DOHH2 (cell line): Measurements from ENCODE around the gene AMBRA1.
"Not testable (repeated sequence)": the region's sequence is repeated elsewhere in the genome, so short reads cannot be mapped to it uniquely, and the experiment has no call there.

Experiments
- H3F3A ChIP-seq: fragments of 200-600 bp; sonication (generic), shearing (Covaris generic); 2 replicates; pipeline ENCODE4 v1.6.0; 2016; ENCODE audit warnings: antibody characterized with exemption, mild to moderate bottlenecking; ENCODE audit not compliant: control insufficient read depth, insufficient read depth
- H3K27ac ChIP-seq: fragments of 200-600 bp; sonication (generic); 2 replicates; pipeline ENCODE4 v1.5.1; 2014; ENCODE audit warnings: low read depth, mild to moderate bottlenecking, low read length, moderate library complexity
- H3K27me3 ChIP-seq: fragments of 200-600 bp; sonication (generic); 2 replicates; pipeline ENCODE4 v1.6.1; 2014; ENCODE audit warnings: mild to moderate bottlenecking, low read length, mixed read lengths; ENCODE audit not compliant: control insufficient read depth
- H3K36me3 ChIP-seq: fragments of 200-600 bp; sonication (generic); 2 replicates; pipeline ENCODE4 v1.6.1; 2014; ENCODE audit warnings: mild to moderate bottlenecking, low read length, moderate library complexity, mixed read lengths; ENCODE audit not compliant: control insufficient read depth
- H3K4me1 ChIP-seq: fragments of 200-600 bp; sonication (generic); 2 replicates; pipeline ENCODE4 v1.6.1; 2014; ENCODE audit warnings: mild to moderate bottlenecking, low read length, mixed read lengths; ENCODE audit not compliant: control insufficient read depth
- H3K4me2 ChIP-seq: fragments of 200-600 bp; sonication (generic); 2 replicates; pipeline ENCODE4 v1.6.0; 2014; ENCODE audit warnings: mild to moderate bottlenecking, low read length, moderate library complexity
- H3K4me3 ChIP-seq: fragments of 200-600 bp; sonication (generic); 2 replicates; pipeline ENCODE4 v1.5.1; 2014; ENCODE audit warnings: mild to moderate bottlenecking, low read length, mixed read lengths
- H3K79me2 ChIP-seq: fragments of 200-600 bp; sonication (generic); 2 replicates; pipeline ENCODE4 v1.6.1; 2014; ENCODE audit warnings: mild to moderate bottlenecking, low read length, mixed read lengths; ENCODE audit not compliant: control insufficient read depth
- H3K9me2 ChIP-seq: fragments of 200-600 bp; sonication (generic); replicated peaks from 2 replicates; pipeline ENCODE4 v1.6.1; 2014; ENCODE audit warnings: mild to moderate bottlenecking, low read length, mixed read lengths; ENCODE audit not compliant: control insufficient read depth
- H3K9me3 ChIP-seq: fragments of 200-600 bp; sonication (generic); 2 replicates; pipeline ENCODE4 v1.6.1; 2014; ENCODE audit warnings: antibody characterized with exemption, low read length, mixed read lengths; ENCODE audit not compliant: control insufficient read depth, insufficient read depth
- H4K20me1 ChIP-seq: fragments of 200-600 bp; sonication (generic); 2 replicates; pipeline ENCODE4 v1.6.0; 2014; ENCODE audit warnings: low read depth, mild to moderate bottlenecking, antibody characterized with exemption, low read length, moderate library complexity; ENCODE audit not compliant: control insufficient read depth, insufficient read depth
- EZH2phosphoT487 ChIP-seq: fragments of 200-600 bp; sonication (generic); IDR thresholded peaks from 2 replicates; pipeline ENCODE4 v1.6.1; 2017; ENCODE audit warnings: borderline replicate concordance, mild to moderate bottlenecking, antibody characterized with exemption, low read length, moderate library complexity, mixed read lengths
- TF ChIP-seq, protein P1 (sequence below): fragments of 200-600 bp; sonication (generic); IDR thresholded peaks from one replicate; pipeline ENCODE4 v1.5.1; 2014; ENCODE audit warnings: antibody characterized with exemption, mild to moderate bottlenecking, low read depth, low read length; ENCODE audit not compliant: poor library complexity, severe bottlenecking

The AMBRA1 gene

DNA sequence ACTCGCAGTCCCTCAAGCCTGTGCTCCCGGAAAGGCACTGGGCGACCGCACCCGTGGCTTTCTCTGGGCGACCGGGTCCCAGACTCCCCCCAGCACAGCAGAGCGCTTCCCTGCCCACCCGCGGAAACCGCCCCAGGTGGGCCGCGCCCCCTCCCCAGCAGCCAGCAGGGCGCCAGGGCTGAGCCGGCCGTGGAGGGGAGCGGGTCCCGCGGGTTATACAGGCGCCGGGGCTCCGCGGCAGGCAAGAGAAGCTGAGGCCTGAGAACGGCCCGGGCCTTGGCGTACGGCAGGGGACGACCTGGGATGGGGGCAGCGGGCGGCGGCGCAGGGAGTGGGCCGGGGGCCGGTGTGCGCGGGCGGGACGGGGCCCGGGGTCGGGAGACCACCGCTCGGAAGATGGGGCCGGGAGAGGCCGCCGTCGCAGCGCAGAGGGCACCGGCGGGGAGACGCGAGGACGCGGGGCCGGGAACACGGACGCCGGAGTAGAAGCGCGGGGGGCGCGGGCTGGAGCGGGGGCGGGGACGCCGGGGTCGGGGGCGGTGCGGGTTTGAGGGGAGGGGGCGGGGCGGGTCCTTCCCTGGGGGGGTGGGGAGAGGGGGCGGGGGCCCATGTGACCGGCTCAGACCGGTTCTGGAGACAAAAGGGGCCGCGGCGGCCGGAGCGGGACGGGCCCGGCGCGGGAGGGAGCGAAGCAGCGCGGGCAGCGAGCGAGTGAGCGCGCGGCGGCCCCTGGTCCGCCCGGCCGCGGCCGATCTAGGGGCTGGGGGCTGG is 212.6 kb downstream of the AMBRA1 start, which contains the start of gene MDK:
Gene MDK (plus strand): TSS at position 622 of the 771 bp plus-strand sequence. CDS start 389 bp downstream, outside the sequence.
- Histone ChIP-seq H3K27ac (no peak within 1 kb of the TSS), H3K36me3 (peaks cover 8% of the 10 kb centered on the region; the same call in 1 of the 2 replicates), H3K4me2 (peak within 1 kb of the TSS; percentile 70), H3K9me3 (no peaks in the 10 kb centered on the region), H3K27me3 (peaks cover 25% of the 10 kb centered on the region), H3K4me3 (peak within 1 kb of the TSS; percentile 59), H3K9me2 (no peaks in the 10 kb centered on the region), H4K20me1 (no peaks in the 10 kb centered on the region; the same call in 1 of the 2 replicates), H3K4me1 (peaks cover 18% of the 10 kb centered on the region), H3F3A (no peaks in the 10 kb centered on the region), H3K79me2 (no peaks in the 10 kb centered on the region)
- TF ChIP-seq, protein P1, sequence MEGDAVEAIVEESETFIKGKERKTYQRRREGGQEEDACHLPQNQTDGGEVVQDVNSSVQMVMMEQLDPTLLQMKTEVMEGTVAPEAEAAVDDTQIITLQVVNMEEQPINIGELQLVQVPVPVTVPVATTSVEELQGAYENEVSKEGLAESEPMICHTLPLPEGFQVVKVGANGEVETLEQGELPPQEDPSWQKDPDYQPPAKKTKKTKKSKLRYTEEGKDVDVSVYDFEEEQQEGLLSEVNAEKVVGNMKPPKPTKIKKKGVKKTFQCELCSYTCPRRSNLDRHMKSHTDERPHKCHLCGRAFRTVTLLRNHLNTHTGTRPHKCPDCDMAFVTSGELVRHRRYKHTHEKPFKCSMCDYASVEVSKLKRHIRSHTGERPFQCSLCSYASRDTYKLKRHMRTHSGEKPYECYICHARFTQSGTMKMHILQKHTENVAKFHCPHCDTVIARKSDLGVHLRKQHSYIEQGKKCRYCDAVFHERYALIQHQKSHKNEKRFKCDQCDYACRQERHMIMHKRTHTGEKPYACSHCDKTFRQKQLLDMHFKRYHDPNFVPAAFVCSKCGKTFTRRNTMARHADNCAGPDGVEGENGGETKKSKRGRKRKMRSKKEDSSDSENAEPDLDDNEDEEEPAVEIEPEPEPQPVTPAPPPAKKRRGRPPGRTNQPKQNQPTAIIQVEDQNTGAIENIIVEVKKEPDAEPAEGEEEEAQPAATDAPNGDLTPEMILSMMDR: no peak
- peak; percentile 96; the same call in 1 of the 2 replicates for TF ChIP-seq EZH2phosphoT487

DNA sequence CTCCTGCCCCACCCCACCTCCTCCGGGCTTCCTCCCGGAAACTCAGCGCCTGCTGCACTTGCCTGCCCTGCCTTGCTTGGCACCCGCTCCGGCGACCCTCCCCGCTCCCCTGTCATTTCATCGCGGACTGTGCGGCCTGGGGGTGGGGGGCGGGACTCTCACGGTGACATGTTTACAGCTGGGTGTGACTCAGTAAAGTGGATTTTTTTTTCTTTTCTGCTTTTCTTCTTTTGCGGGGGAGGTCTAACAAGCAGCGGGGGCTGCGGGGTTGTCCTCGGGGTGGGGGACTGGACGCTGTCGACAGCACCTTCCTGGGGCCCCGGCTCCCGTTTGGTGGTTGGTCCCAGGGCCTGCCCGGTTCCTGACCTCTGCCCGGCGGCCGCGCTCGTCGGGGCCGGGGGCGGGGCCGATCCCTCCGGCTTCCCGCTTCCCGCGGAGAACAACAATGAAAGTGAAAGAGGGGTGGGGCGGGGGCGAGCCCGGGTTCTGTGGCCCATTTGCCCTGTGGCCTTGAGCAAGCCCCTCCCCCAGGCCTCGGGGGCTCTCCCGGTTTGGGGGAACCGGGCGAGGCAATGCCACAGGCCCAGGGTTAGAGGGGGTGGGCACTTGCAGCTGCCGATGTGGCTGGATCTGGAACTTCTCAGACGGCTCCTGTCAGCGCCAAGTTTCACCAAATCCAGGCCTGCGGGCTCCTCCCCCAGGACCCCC is 213.3 kb downstream of the AMBRA1 start:
- Histone ChIP-seq H3K4me1 (peaks cover 18% of the 10 kb centered on the region), H4K20me1 (no peaks in the 10 kb centered on the region; the same call in 1 of the 2 replicates)

DNA sequence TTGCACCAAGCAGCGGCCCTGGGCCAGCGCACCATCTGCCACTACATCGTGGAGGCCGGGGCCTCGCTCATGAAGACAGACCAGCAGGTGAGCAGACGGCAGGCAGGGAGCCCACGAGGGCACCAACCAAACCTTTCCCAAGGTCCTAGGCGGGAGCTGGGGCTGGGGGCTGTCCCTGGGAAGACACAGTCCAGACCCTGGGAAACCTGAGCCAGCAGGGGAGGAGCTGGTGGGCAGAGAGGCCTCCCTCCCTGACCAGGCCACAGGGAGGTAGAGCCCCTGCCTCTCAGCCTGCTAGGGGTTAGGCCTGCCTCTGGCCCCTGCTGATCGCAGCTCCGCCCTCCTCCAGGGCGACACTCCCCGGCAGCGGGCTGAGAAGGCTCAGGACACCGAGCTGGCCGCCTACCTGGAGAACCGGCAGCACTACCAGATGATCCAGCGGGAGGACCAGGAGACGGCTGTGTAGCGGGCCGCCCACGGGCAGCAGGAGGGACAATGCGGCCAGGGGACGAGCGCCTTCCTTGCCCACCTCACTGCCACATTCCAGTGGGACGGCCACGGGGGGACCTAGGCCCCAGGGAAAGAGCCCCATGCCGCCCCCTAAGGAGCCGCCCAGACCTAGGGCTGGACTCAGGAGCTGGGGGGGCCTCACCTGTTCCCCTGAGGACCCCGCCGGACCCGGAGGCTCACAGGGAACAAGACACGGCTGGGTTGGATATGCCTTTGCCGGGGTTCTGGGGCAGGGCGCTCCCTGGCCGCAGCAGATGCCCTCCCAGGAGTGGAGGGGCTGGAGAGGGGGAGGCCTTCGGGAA is 214.1 kb downstream of the AMBRA1 start:
- not testable (repeated sequence) for H3K79me2 ChIP-seq, H3K4me2 ChIP-seq, H3K4me3 ChIP-seq

More for the DNA sequence above, 213.3 kb downstream of the AMBRA1 start:
- TF ChIP-seq, protein P1: no peak
- TF ChIP-seq EZH2phosphoT487: no peak
- Histone ChIP-seq H3K9me2 (no peaks in the 10 kb centered on the region), H3F3A (no peaks in the 10 kb centered on the region), H3K36me3 (peaks cover 14% of the 10 kb centered on the region; the same call in 1 of the 2 replicates), H3K27me3 (peaks cover 25% of the 10 kb centered on the region), H3K4me2 (peak overlapping the region; percentile 65), H3K79me2 (no peaks in the 10 kb centered on the region), H3K27ac (no peak overlapping the region), H3K9me3 (no peaks in the 10 kb centered on the region), H3K4me3 (peak overlapping the region; percentile 59)

More for the DNA sequence above, 214.1 kb downstream of the AMBRA1 start:
- peaks cover 25% of the 10 kb centered on the region for H3K27me3 ChIP-seq
- H3K27ac ChIP-seq, H3K9me3 ChIP-seq, H3K9me2 ChIP-seq, H3F3A ChIP-seq, H4K20me1 ChIP-seq: not testable (repeated sequence)
- H3K36me3 ChIP-seq: peaks cover 17% of the 10 kb centered on the region; the same call in 1 of the 2 replicates
- H3K4me1 ChIP-seq: peaks cover 18% of the 10 kb centered on the region
